GM23248 (cell line): ENCODE results near the gene MMP14.
"Not testable (repeated sequence)": the region's sequence is repeated elsewhere in the genome, so short reads cannot be mapped to it uniquely, and the experiment has no call there.

Experiments
- EZH2 ChIP-seq: fragments of 200-600 bp; sonication (generic); IDR thresholded peaks from 2 replicates; pipeline ENCODE4 v1.6.1; 2018; ENCODE audit warnings: antibody characterized with exemption, mild to moderate bottlenecking; ENCODE audit not compliant: insufficient read depth, poor library complexity, severe bottlenecking
- EZH2phosphoT487 ChIP-seq: fragments of 200-600 bp; sonication (generic); IDR thresholded peaks from 2 replicates; pipeline ENCODE4 v1.6.1; 2018; ENCODE audit warnings: antibody characterized with exemption, moderate library complexity, mild to moderate bottlenecking, low read depth; ENCODE audit not compliant: insufficient read depth

GRCh38 chr14:22829076-22829660 is 7.2 kb upstream of the MMP14 start:
- TF ChIP-seq EZH2, EZH2phosphoT487: not testable (repeated sequence)
